Neural cell (in vitro differentiated cells): ENCODE results near the gene DMRTA2.

Experiments
- EZH2 ChIP-seq: fragments of 200-600, 300-800 bp; shearing (Covaris generic), sonication (generic); IDR thresholded peaks from 2 replicates; pipeline ENCODE4 v1.6.1; 2014; ENCODE audit warnings: antibody characterized with exemption, low read length, borderline replicate concordance, mild to moderate bottlenecking; ENCODE audit not compliant: insufficient read depth, poor library complexity, severe bottlenecking
- RAD21 ChIP-seq: fragments of 450-650 bp; conservative IDR thresholded peaks from 2 replicates; pipeline ENCODE4 v1.6.1; 2014; ENCODE audit warnings: antibody characterized with exemption, mild to moderate bottlenecking, moderate library complexity
- TF ChIP-seq, protein P1 (sequence below): fragments of 450-650 bp; IDR thresholded peaks from 2 replicates; pipeline ENCODE4 v1.5.1; 2014; ENCODE audit warnings: antibody characterized with exemption, mild to moderate bottlenecking, moderate library complexity; ENCODE audit not compliant: poor library complexity, severe bottlenecking

DNA sequence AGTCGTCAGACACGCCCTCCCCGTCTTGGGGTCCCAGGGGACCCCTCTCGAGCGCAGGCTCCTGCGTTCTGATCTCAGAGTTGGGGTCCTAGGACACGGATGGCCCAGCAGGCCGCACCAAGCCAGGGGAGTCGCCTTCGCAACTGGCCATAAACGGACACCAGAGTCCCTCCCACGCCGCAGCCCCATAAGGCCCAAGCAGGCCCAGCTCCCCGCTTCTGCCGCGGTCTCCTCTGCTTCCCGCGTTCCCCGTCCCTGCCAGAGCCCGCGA, 633 bp downstream of the DMRTA2 start:
- TF ChIP-seq, protein P1, sequence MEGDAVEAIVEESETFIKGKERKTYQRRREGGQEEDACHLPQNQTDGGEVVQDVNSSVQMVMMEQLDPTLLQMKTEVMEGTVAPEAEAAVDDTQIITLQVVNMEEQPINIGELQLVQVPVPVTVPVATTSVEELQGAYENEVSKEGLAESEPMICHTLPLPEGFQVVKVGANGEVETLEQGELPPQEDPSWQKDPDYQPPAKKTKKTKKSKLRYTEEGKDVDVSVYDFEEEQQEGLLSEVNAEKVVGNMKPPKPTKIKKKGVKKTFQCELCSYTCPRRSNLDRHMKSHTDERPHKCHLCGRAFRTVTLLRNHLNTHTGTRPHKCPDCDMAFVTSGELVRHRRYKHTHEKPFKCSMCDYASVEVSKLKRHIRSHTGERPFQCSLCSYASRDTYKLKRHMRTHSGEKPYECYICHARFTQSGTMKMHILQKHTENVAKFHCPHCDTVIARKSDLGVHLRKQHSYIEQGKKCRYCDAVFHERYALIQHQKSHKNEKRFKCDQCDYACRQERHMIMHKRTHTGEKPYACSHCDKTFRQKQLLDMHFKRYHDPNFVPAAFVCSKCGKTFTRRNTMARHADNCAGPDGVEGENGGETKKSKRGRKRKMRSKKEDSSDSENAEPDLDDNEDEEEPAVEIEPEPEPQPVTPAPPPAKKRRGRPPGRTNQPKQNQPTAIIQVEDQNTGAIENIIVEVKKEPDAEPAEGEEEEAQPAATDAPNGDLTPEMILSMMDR: no peak
- TF ChIP-seq RAD21 (no peak), EZH2 (no peak)
